Stimulated activated memory B cell treated with anti-CD40 and anti-IgM and Interleukin-4, amounts not matched to agents 10 μg/mL and 1 μg/mL and 100 μg/mL, for 72 hours (primary cell): ENCODE measurements around the gene TMEM95.
"Not testable (repeated sequence)": the region's sequence is repeated elsewhere in the genome, so short reads cannot be mapped to it uniquely, and the experiment has no call there.

Experiments used
- ATAC-seq: fragments of 150-1000 bp; cut with Tn5 transposase; 2 replicates; pipeline ENCODE4 v1.10.0; 2021
- H3K27ac Mint-ChIP-seq: one replicate; pipeline ENCODE4 v1.8.0; 2022; ENCODE audit warnings: mild to moderate bottlenecking, mixed read lengths
- H3K27me3 Mint-ChIP-seq: one replicate; pipeline ENCODE4 v1.8.0; 2022; ENCODE audit warnings: mixed read lengths
- H3K36me3 Mint-ChIP-seq: one replicate; pipeline ENCODE4 v1.8.0; 2022; ENCODE audit warnings: mixed read lengths
- H3K4me1 Mint-ChIP-seq: one replicate; pipeline ENCODE4 v1.8.0; 2022; ENCODE audit warnings: mixed read lengths
- H3K4me3 Mint-ChIP-seq: one replicate; pipeline ENCODE4 v1.8.0; 2022; ENCODE audit warnings: mild to moderate bottlenecking, moderate library complexity, mixed read lengths
- H3K9me3 Mint-ChIP-seq: one replicate; pipeline ENCODE4 v1.8.0; 2022; ENCODE audit warnings: mixed read lengths

Gene TMEM95

GRCh38 chr17:7351665-7352502 is 3.1 kb upstream of the TMEM95 start, which contains the start of gene KCTD11:
TSS of gene KCTD11 (plus strand) at chr17:7352162.
- Mint-ChIP-seq H3K27me3 (no peaks in the 10 kb centered on the region), H3K9me3 (no peaks in the 10 kb centered on the region)

GRCh38 chr17:7352503-7352889 is 2.5 kb upstream of the TMEM95 start:
- no peaks in the 10 kb centered on the region for H3K27me3 Mint-ChIP-seq
- H3K9me3 Mint-ChIP-seq = no peaks in the 10 kb centered on the region
- peaks cover 63% of the 10 kb centered on the region for H3K4me1 Mint-ChIP-seq
- H3K36me3 Mint-ChIP-seq = peaks cover 29% of the 10 kb centered on the region
- ATAC-seq = no peak
- H3K27ac Mint-ChIP-seq = peak overlapping the region; percentile 87
- peak overlapping the region; percentile 95 for H3K4me3 Mint-ChIP-seq

More at GRCh38 chr17:7351665-7352502, 3.1 kb upstream of the TMEM95 start, which contains the start of gene KCTD11:
- peak; percentile 82 for ATAC-seq
- Mint-ChIP-seq H3K4me3 (peak within 1 kb of the TSS; percentile 95), H3K36me3 (peaks cover 35% of the 10 kb centered on the region), H3K4me1 (peaks cover 63% of the 10 kb centered on the region), H3K27ac (peak within 1 kb of the TSS; percentile 87)

- no peaks in the 10 kb centered on the region for H3K9me3 Mint-ChIP-seq
- H3K27me3 Mint-ChIP-seq = no peaks in the 10 kb centered on the region
- peaks cover 63% of the 10 kb centered on the region for H3K4me1 Mint-ChIP-seq
- H3K36me3 Mint-ChIP-seq = peaks cover 24% of the 10 kb centered on the region
- H3K27ac Mint-ChIP-seq = peak overlapping the region; percentile 87
- ATAC-seq = no peak
- H3K4me3 Mint-ChIP-seq = peak overlapping the region; percentile 95
These were observed 1.9 kb upstream of the TMEM95 start for GRCh38 chr17:7352910-7353635.

- Mint-ChIP-seq H3K4me1 (peaks cover 57% of the 10 kb centered on the region), H3K4me3 (no peak overlapping the region), H3K9me3 (no peaks in the 10 kb centered on the region), H3K27ac (no peak overlapping the region), H3K27me3 (no peaks in the 10 kb centered on the region), H3K36me3 (peaks cover 14% of the 10 kb centered on the region)
- ATAC-seq = no peak
These were observed 603 bp upstream of the TMEM95 start for GRCh38 chr17:7354262-7354843.

GRCh38 chr17:7355573-7355972 is 617 bp downstream of the TMEM95 start:
- H3K4me3 Mint-ChIP-seq = no peak overlapping the region
- H3K4me1 Mint-ChIP-seq = peaks cover 45% of the 10 kb centered on the region
- ATAC-seq = no peak
- no peaks in the 10 kb centered on the region for H3K9me3 Mint-ChIP-seq
- no peak overlapping the region for H3K27ac Mint-ChIP-seq
- peaks cover 6% of the 10 kb centered on the region for H3K36me3 Mint-ChIP-seq
- H3K27me3 Mint-ChIP-seq = no peaks in the 10 kb centered on the region

GRCh38 chr17:7356072-7356549 is 1.2 kb downstream of the TMEM95 start:
- peak; percentile 76 for ATAC-seq
- Mint-ChIP-seq H3K27ac (no peak overlapping the region), H3K36me3 (peaks cover 3% of the 10 kb centered on the region), H3K4me3 (no peak overlapping the region), H3K9me3 (no peaks in the 10 kb centered on the region), H3K4me1 (peaks cover 39% of the 10 kb centered on the region), H3K27me3 (peaks cover under 1% of the 10 kb centered on the region)

- no peaks in the 10 kb centered on the region for H3K36me3 Mint-ChIP-seq
- no peak for ATAC-seq
- peaks cover 7% of the 10 kb centered on the region for H3K27me3 Mint-ChIP-seq
- peaks cover 35% of the 10 kb centered on the region for H3K4me1 Mint-ChIP-seq
- no peaks in the 10 kb centered on the region for H3K9me3 Mint-ChIP-seq
- H3K4me3 Mint-ChIP-seq = no peak overlapping the region
- no peak overlapping the region for H3K27ac Mint-ChIP-seq
These were observed 1.8 kb downstream of the TMEM95 start for GRCh38 chr17:7356756-7357155.

GRCh38 chr17:7357381-7357780 is 2.4 kb downstream of the TMEM95 start:
- Mint-ChIP-seq H3K36me3 (no peaks in the 10 kb centered on the region), H3K27ac (no peak overlapping the region), H3K4me1 (peaks cover 32% of the 10 kb centered on the region), H3K27me3 (peaks cover 10% of the 10 kb centered on the region), H3K4me3 (no peak overlapping the region), H3K9me3 (no peaks in the 10 kb centered on the region)
- no peak for ATAC-seq

- ATAC-seq = no peak
- H3K27ac Mint-ChIP-seq = no peak overlapping the region
- H3K4me1 Mint-ChIP-seq = no peaks in the 10 kb centered on the region
- H3K4me3 Mint-ChIP-seq = no peak overlapping the region
- H3K9me3 Mint-ChIP-seq = no peaks in the 10 kb centered on the region
- H3K36me3 Mint-ChIP-seq = no peaks in the 10 kb centered on the region
- H3K27me3 Mint-ChIP-seq = peaks cover 18% of the 10 kb centered on the region
These were observed 7.0 kb downstream of the TMEM95 start for GRCh38 chr17:7361906-7362305.

- Mint-ChIP-seq H3K27ac (no peak overlapping the region), H3K4me1 (peaks cover 3% of the 10 kb centered on the region), H3K4me3 (no peak overlapping the region), H3K36me3 (no peaks in the 10 kb centered on the region), H3K9me3 (no peaks in the 10 kb centered on the region), H3K27me3 (peaks cover 19% of the 10 kb centered on the region)
- no peak for ATAC-seq
These were observed 8.4 kb downstream of the TMEM95 start for GRCh38 chr17:7363311-7363710.

- not testable (repeated sequence) for H3K4me3 Mint-ChIP-seq
These were observed 11.0 kb downstream of the TMEM95 start for GRCh38 chr17:7365963-7366362.

GRCh38 chr17:7367083-7367482 is 12.1 kb downstream of the TMEM95 start:
- Mint-ChIP-seq H3K27ac (no peak overlapping the region), H3K36me3 (no peaks in the 10 kb centered on the region), H3K4me1 (peaks cover 9% of the 10 kb centered on the region), H3K27me3 (peaks cover 43% of the 10 kb centered on the region), H3K4me3 (no peak overlapping the region), H3K9me3 (no peaks in the 10 kb centered on the region)
- ATAC-seq = no peak

More at GRCh38 chr17:7365963-7366362, 11.0 kb downstream of the TMEM95 start:
- H3K9me3 Mint-ChIP-seq, H3K36me3 Mint-ChIP-seq, H3K4me1 Mint-ChIP-seq, ATAC-seq, H3K27ac Mint-ChIP-seq: not testable (repeated sequence)
- H3K27me3 Mint-ChIP-seq = peaks cover 43% of the 10 kb centered on the region

GRCh38 chr17:7367918-7368598 is 13.1 kb downstream of the TMEM95 start:
- no peaks in the 10 kb centered on the region for H3K9me3 Mint-ChIP-seq
- H3K27me3 Mint-ChIP-seq = peaks cover 46% of the 10 kb centered on the region
- peaks cover 9% of the 10 kb centered on the region for H3K4me1 Mint-ChIP-seq
- no peak overlapping the region for H3K4me3 Mint-ChIP-seq
- H3K36me3 Mint-ChIP-seq = no peaks in the 10 kb centered on the region
- no peak overlapping the region for H3K27ac Mint-ChIP-seq
- ATAC-seq = no peak

GRCh38 chr17:7368599-7368994 is 13.6 kb downstream of the TMEM95 start:
- ATAC-seq, H3K36me3 Mint-ChIP-seq, H3K4me3 Mint-ChIP-seq, H3K4me1 Mint-ChIP-seq, H3K27ac Mint-ChIP-seq, H3K9me3 Mint-ChIP-seq: not testable (repeated sequence)
- peaks cover 46% of the 10 kb centered on the region for H3K27me3 Mint-ChIP-seq

GRCh38 chr17:7369825-7370224 is 14.9 kb downstream of the TMEM95 start:
- no peaks in the 10 kb centered on the region for H3K36me3 Mint-ChIP-seq
- no peak overlapping the region for H3K27ac Mint-ChIP-seq
- peaks cover 9% of the 10 kb centered on the region for H3K4me1 Mint-ChIP-seq

More at GRCh38 chr17:7369825-7370224, 14.9 kb downstream of the TMEM95 start:
- Mint-ChIP-seq H3K9me3 (no peaks in the 10 kb centered on the region), H3K4me3 (no peak overlapping the region), H3K27me3 (peaks cover 46% of the 10 kb centered on the region)
- ATAC-seq = no peak
